Esophagus muscularis mucosa (tissue), 4 donors: ENCODE data around the gene TSNAX.

ENCODE experiments used
- EP300 ChIP-seq: sonication (generic); formaldehyde crosslinking; IDR thresholded peaks from one replicate; pipeline ENCODE4 v1.6.1; 2017; ENCODE audit warnings: antibody characterized with exemption
- POLR2A ChIP-seq: fragments of 450-650 bp; IDR thresholded peaks from one replicate; pipeline ENCODE4 v1.6.1; 2017; ENCODE audit warnings: antibody characterized with exemption, moderate library complexity, mild to moderate bottlenecking, low read depth
- POLR2AphosphoS5 ChIP-seq, 2 donors: sonication (generic); formaldehyde crosslinking; IDR thresholded peaks; one replicate each; pipeline ENCODE4 v1.6.1; 2017; ENCODE audit warnings: antibody characterized with exemption in 2 of 2
- TF ChIP-seq, protein P1 (sequence below), 3 experiments: fragments of 200-600 bp in 2 of 3; fragments of 450-650 bp in 1 of 3; sonication (generic) in 2 of 3; IDR thresholded peaks; one replicate each; pipeline ENCODE4 v1.5.1; 2017 to 2019; ENCODE audit warnings: antibody characterized with exemption in 3 of 3, mild to moderate bottlenecking in 2 of 3, moderate library complexity in 1 of 3

DNA sequence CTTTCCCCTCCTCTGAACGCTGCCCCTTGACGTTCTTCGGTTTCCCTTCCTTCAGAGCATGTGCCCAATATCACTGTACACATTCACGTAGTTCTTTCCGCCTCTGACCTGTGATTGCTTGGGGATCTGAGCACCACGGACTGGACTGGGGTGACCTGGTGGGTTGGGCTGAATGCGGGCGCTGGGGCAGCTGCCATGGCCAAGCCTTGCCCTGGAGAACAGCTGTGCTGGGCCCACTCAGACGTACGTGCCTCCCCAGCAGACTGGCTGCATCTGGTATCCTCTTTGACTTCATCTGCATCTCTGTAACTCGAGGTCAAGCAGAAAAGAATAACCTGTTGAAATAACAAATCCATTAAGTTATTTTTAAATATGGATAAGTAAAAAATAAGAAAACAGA lies 63.0 kb downstream of the TSNAX start:
- TF ChIP-seq EP300 (no peak), POLR2A (no peak), POLR2AphosphoS5 (IDR thresholded peaks at IDR 0.05) (no peak)
- TF ChIP-seq, protein P1, sequence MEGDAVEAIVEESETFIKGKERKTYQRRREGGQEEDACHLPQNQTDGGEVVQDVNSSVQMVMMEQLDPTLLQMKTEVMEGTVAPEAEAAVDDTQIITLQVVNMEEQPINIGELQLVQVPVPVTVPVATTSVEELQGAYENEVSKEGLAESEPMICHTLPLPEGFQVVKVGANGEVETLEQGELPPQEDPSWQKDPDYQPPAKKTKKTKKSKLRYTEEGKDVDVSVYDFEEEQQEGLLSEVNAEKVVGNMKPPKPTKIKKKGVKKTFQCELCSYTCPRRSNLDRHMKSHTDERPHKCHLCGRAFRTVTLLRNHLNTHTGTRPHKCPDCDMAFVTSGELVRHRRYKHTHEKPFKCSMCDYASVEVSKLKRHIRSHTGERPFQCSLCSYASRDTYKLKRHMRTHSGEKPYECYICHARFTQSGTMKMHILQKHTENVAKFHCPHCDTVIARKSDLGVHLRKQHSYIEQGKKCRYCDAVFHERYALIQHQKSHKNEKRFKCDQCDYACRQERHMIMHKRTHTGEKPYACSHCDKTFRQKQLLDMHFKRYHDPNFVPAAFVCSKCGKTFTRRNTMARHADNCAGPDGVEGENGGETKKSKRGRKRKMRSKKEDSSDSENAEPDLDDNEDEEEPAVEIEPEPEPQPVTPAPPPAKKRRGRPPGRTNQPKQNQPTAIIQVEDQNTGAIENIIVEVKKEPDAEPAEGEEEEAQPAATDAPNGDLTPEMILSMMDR (IDR thresholded peaks at IDR 0.05): no peak
